Stimulated activated CD4-positive, alpha-beta T cell treated with anti-CD3 and anti-CD28 coated beads, Interleukin-2, amount 100 ng/mL, for 24 hours (primary cell): ENCODE data around the gene RBMS3.
"Not testable (repeated sequence)": the region's sequence is repeated elsewhere in the genome, so short reads cannot be mapped to it uniquely, and the experiment has no call there.

Experiments
- DNase-seq, 2 donors: peaks; one replicate each; pipeline ENCODE4 v3.0.0-alpha.2; 2020

RBMS3 gene

GRCh38 chr3:29280404-29281093 is at the start of gene RBMS3:
Gene RBMS3, plus strand, starts transcription at chr3:29281071.
- peak in 1 of 2 donors; percentile 16 for DNase-seq

GRCh38 chr3:29233126-29233525 is 47.7 kb upstream of the RBMS3 start:
- DNase-seq, result not testable (repeated sequence)

GRCh38 chr3:29236146-29236840 is 44.6 kb upstream of the RBMS3 start:
- no peak for DNase-seq

- no peak for DNase-seq
Observed at GRCh38 chr3:29239376-29239775, 41.5 kb upstream of the RBMS3 start.

- DNase-seq, result no peak
Observed at GRCh38 chr3:29240248-29240647, 40.6 kb upstream of the RBMS3 start.

GRCh38 chr3:29240887-29241286 is 40.0 kb upstream of the RBMS3 start:
- DNase-seq, result no peak

- no peak for DNase-seq
Observed at GRCh38 chr3:29241855-29242254, 39.0 kb upstream of the RBMS3 start.

GRCh38 chr3:29242296-29242695 is 38.6 kb upstream of the RBMS3 start:
- no peak for DNase-seq

GRCh38 chr3:29245441-29245840 is 35.4 kb upstream of the RBMS3 start:
- DNase-seq, result no peak

GRCh38 chr3:29247088-29247745 is 33.7 kb upstream of the RBMS3 start:
- no peak for DNase-seq

GRCh38 chr3:29249829-29250345 is 31.0 kb upstream of the RBMS3 start:
- DNase-seq, result no peak

- DNase-seq, result no peak
Observed at GRCh38 chr3:29255854-29256696, 24.8 kb upstream of the RBMS3 start.

- DNase-seq, result no peak
Observed at GRCh38 chr3:29258161-29258560, 22.7 kb upstream of the RBMS3 start.

GRCh38 chr3:29261119-29261518 is 19.8 kb upstream of the RBMS3 start:
- DNase-seq, result no peak

- DNase-seq, result no peak
Observed at GRCh38 chr3:29263476-29263875, 17.4 kb upstream of the RBMS3 start.

- no peak for DNase-seq
Observed at GRCh38 chr3:29265509-29266072, 15.3 kb upstream of the RBMS3 start.

GRCh38 chr3:29267226-29267625 is 13.6 kb upstream of the RBMS3 start:
- DNase-seq, result no peak

- no peak for DNase-seq
Observed at GRCh38 chr3:29268651-29269050, 12.2 kb upstream of the RBMS3 start.

- DNase-seq, result no peak
Observed at GRCh38 chr3:29270752-29271151, 10.1 kb upstream of the RBMS3 start.

- no peak for DNase-seq
Observed at GRCh38 chr3:29271475-29271874, 9.4 kb upstream of the RBMS3 start.

- no peak for DNase-seq
Observed at GRCh38 chr3:29274667-29275066, 6.2 kb upstream of the RBMS3 start.

GRCh38 chr3:29275309-29275708 is 5.6 kb upstream of the RBMS3 start:
- no peak for DNase-seq

GRCh38 chr3:29277249-29277648 is 3.6 kb upstream of the RBMS3 start:
- no peak for DNase-seq
